ENCODE results near the gene TBX15.

- TF ChIP-seq CTCF (IDR thresholded peaks at IDR 0.05) (no peak), POLR2A (IDR thresholded peaks at IDR 0.05) (no peak)
These were observed 2.5 kb upstream of the TBX15 start for GRCh38 chr1:118990513-118991152.
